ENCODE measurements around the gene ASXL1. TPM values are rescaled to one million over a fixed set of nuclear protein-coding genes. Genes with fewer than 3 reads are reported as not detected.

Gene ASXL1
- total and polyA plus RNA-seq, 9 of the 15 experiments (the other 6 are each of a cell fraction or from before 2014, with no cell fraction given) = 6.5 to 65.3 (median 32.3) TPM

- TF ChIP-seq DLX4 (CRISPR knock-in tag; IDR thresholded peaks at IDR 0.05) (no peak), ZNF197 (CRISPR knock-in tag; IDR thresholded peaks at IDR 0.05; ENCODE audit: low read depth) (no peak), HNRNPL (IDR thresholded peaks at IDR 0.05; ENCODE audit: low read depth, low read length) (no peak), PRMT5 (CRISPR knock-in tag; IDR thresholded peaks at IDR 0.05) (no peak), ZNF143 (CRISPR knock-in tag; IDR thresholded peaks at IDR 0.05) (no peak), HMGN3 (IDR thresholded peaks at IDR 0.05; ENCODE audit: borderline replicate concordance, extremely low read depth, insufficient read length, low read depth, low read length) (no peak), TARDBP (IDR thresholded peaks at IDR 0.05) (no peak), ZNF165 (CRISPR knock-in tag; IDR thresholded peaks at IDR 0.05; ENCODE audit: borderline replicate concordance) (no peak), CEBPG (CRISPR knock-in tag; IDR thresholded peaks at IDR 0.05) (peak; percentile 98), CEBPG (tag; conservative IDR thresholded peaks at IDR 0.05 in 1 of 2, IDR thresholded peaks at IDR 0.05 in 1 of 2) (peak in 1 of 2 experiments; percentile 94; a peak in 3 of 4 replicates), ZBTB49 (CRISPR knock-in tag; IDR thresholded peaks at IDR 0.05; ENCODE audit: borderline replicate concordance) (no peak), FOXK1 (CRISPR knock-in tag; IDR thresholded peaks at IDR 0.05; ENCODE audit: borderline replicate concordance) (no peak), ZKSCAN8 (CRISPR knock-in tag; IDR thresholded peaks at IDR 0.05) (no peak), NONO (IDR thresholded peaks at IDR 0.05; ENCODE audit: low read depth in 2 of 2, low read length in 1 of 2) (no peak), MBD1 (CRISPR knock-in tag; IDR thresholded peaks at IDR 0.05) (no peak; the same call in 1 of the 2 replicates), FOS (IDR thresholded peaks at IDR 0.05; ENCODE audit: extremely low read depth, insufficient read length) (no peak), SRSF3 (IDR thresholded peaks at IDR 0.05; ENCODE audit: insufficient read depth, low read length) (no peak), ZBTB1 (CRISPR knock-in tag; IDR thresholded peaks at IDR 0.05; ENCODE audit: borderline replicate concordance, low read depth) (no peak)
These were observed 39.5 kb downstream of the ASXL1 start (continued) for GRCh38 chr20:32397567-32398084.
